PFSK-1 (cell line): ENCODE data around the gene ATP4A.

Experiments used
- TAF1 ChIP-seq: IDR thresholded peaks from 2 replicates; pipeline ENCODE4 v1.6.1; 2012; ENCODE audit warnings: low read length, control low read depth, borderline replicate concordance; ENCODE audit not compliant: insufficient read depth
- TF ChIP-seq, protein P1 (sequence below), 2 experiments: IDR thresholded peaks; 2 replicates each; pipeline versions ENCODE4 v1.6.1 to v1.8.0; 2011 to 2012; ENCODE audit warnings: low read depth in 2 of 2, low read length in 2 of 2, control low read depth in 1 of 2, inconsistent platforms in 1 of 2, mild to moderate bottlenecking in 1 of 2, moderate library complexity in 1 of 2; ENCODE audit not compliant: insufficient read depth in 1 of 2

DNA sequence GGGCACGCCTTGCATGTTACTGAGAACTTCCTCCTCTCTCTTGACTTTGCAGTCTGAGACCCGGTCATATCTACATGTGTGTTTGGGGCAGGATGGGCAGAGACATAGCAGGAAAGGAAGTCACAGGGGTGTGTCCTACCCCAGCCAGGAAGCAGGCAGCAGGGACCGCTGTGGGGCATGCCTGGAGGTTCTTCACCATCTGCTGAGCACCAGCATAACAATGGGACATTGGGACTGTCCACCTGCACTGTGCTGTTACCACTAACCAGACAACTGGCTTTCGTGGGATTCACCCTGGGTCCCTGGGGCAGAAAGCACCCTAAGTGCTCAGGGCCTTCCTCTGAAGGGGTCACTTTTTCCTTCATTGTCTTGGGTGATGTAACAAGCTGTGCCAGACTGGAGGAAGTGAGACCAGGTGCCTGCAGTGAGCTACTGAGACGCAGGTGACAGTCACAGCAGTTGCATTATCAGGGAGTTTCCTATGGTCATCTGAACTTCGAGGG is 46.4 kb upstream of the ATP4A start:
- TF ChIP-seq TAF1: no peak
- TF ChIP-seq, protein P1, sequence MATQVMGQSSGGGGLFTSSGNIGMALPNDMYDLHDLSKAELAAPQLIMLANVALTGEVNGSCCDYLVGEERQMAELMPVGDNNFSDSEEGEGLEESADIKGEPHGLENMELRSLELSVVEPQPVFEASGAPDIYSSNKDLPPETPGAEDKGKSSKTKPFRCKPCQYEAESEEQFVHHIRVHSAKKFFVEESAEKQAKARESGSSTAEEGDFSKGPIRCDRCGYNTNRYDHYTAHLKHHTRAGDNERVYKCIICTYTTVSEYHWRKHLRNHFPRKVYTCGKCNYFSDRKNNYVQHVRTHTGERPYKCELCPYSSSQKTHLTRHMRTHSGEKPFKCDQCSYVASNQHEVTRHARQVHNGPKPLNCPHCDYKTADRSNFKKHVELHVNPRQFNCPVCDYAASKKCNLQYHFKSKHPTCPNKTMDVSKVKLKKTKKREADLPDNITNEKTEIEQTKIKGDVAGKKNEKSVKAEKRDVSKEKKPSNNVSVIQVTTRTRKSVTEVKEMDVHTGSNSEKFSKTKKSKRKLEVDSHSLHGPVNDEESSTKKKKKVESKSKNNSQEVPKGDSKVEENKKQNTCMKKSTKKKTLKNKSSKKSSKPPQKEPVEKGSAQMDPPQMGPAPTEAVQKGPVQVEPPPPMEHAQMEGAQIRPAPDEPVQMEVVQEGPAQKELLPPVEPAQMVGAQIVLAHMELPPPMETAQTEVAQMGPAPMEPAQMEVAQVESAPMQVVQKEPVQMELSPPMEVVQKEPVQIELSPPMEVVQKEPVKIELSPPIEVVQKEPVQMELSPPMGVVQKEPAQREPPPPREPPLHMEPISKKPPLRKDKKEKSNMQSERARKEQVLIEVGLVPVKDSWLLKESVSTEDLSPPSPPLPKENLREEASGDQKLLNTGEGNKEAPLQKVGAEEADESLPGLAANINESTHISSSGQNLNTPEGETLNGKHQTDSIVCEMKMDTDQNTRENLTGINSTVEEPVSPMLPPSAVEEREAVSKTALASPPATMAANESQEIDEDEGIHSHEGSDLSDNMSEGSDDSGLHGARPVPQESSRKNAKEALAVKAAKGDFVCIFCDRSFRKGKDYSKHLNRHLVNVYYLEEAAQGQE (IDR thresholded peaks at IDR 0.05; ENCODE audit: insufficient read depth in 1 of 2, low read depth in 2 of 2, low read length in 2 of 2): no peak
